HEK293 (cell line): ENCODE data around the gene FAM118B.

Source experiments
- CTCF ChIA-PET: fragments of 350-600 bp; formaldehyde crosslinking; extraction: SDS; loops from one replicate; lab custom pipeline; 2021; ENCODE audit warnings: antibody characterized with exemption; lab: Yijun Ruan, JAX
- POLR2A ChIA-PET: fragments of 300-600 bp; formaldehyde crosslinking; extraction: SDS; loops from one replicate; lab custom pipeline; 2020; ENCODE audit warnings: antibody characterized with exemption, inconsistent platforms; lab: Yijun Ruan, JAX
- H3K27ac ChIP-seq: fragments of 200-500 bp; sonication (Bioruptor generic); 2 replicates; pipeline ENCODE4 v1.5.1; 2014; ENCODE audit warnings: low read depth, low read length, control low read depth, inconsistent platforms; ENCODE audit errors: extremely low read depth
- H3K36me3 ChIP-seq, 2 experiments: fragments of 200-500 bp in 1 of 2; sonication (Bioruptor generic) in 1 of 2; 1 replicate in 1 of 2; 2 replicates in 1 of 2; pipeline ENCODE4 v1.5.1; 2014 to 2017; ENCODE audit warnings: inconsistent platforms in 2 of 2, low read length in 2 of 2; ENCODE audit not compliant: control insufficient read depth in 2 of 2, insufficient read depth in 1 of 2
- H3K4me1 ChIP-seq: fragments of 200-500 bp; sonication (Bioruptor generic); 2 replicates; pipeline ENCODE4 v1.5.1; 2014; ENCODE audit warnings: mild to moderate bottlenecking, low read length, inconsistent platforms; ENCODE audit not compliant: control insufficient read depth, insufficient read depth
- H3K4me3 ChIP-seq: 2 replicates; pipeline ENCODE4 v1.5.1; 2011; ENCODE audit warnings: low read depth, mild to moderate bottlenecking, control low read depth, low read length, moderate library complexity
- H3K9me3 ChIP-seq: fragments of 200-500 bp; sonication (Bioruptor generic); 2 replicates; pipeline ENCODE4 v1.5.1; 2014; ENCODE audit warnings: low read depth, low read length, inconsistent platforms; ENCODE audit not compliant: control insufficient read depth, insufficient read depth
- GLIS1 ChIP-seq: fragments of 450-650 bp; formaldehyde crosslinking; IDR thresholded peaks from 2 replicates; pipeline ENCODE4 v1.5.1; 2016; ENCODE audit warnings: missing biosample characterization, missing genetic modification characterization
- WT1 ChIP-seq: fragments of 450-650 bp; formaldehyde crosslinking; IDR thresholded peaks from 2 replicates; pipeline ENCODE4 v1.5.1; 2016; ENCODE audit warnings: missing biosample characterization, missing genetic modification characterization
- ZFP37 ChIP-seq: fragments of 450-650 bp; formaldehyde crosslinking; IDR thresholded peaks from 2 replicates; pipeline ENCODE4 v1.5.1; 2016; ENCODE audit warnings: missing biosample characterization, missing genetic modification characterization
- ZNF114 ChIP-seq: fragments of 450-650 bp; formaldehyde crosslinking; IDR thresholded peaks from 2 replicates; pipeline ENCODE4 v1.5.0; 2017; ENCODE audit warnings: missing biosample characterization, missing genetic modification characterization
- ZNF146 ChIP-seq: fragments of 450-650 bp; formaldehyde crosslinking; IDR thresholded peaks from 2 replicates; pipeline ENCODE4 v1.5.1; 2016; ENCODE audit warnings: missing biosample characterization, missing genetic modification characterization
- ZNF157 ChIP-seq: fragments of 450-650 bp; formaldehyde crosslinking; IDR thresholded peaks from 2 replicates; pipeline ENCODE4 v1.5.1; 2016; ENCODE audit warnings: missing biosample characterization, missing genetic modification characterization
- ZNF211 ChIP-seq: fragments of 450-650 bp; formaldehyde crosslinking; IDR thresholded peaks from 2 replicates; pipeline ENCODE4 v1.5.1; 2016; ENCODE audit warnings: low read depth, missing biosample characterization, missing genetic modification characterization
- ZNF248 ChIP-seq: fragments of 450-650 bp; formaldehyde crosslinking; IDR thresholded peaks from 2 replicates; pipeline ENCODE4 v1.5.1; 2017; ENCODE audit warnings: missing biosample characterization, missing genetic modification characterization
- ZNF341 ChIP-seq: fragments of 450-650 bp; formaldehyde crosslinking; IDR thresholded peaks from 2 replicates; pipeline ENCODE4; 2016; ENCODE audit warnings: low read depth, missing biosample characterization, missing genetic modification characterization
- ZNF350 ChIP-seq: fragments of 450-650 bp; formaldehyde crosslinking; IDR thresholded peaks from 2 replicates; pipeline ENCODE4 v1.5.0; 2017; ENCODE audit warnings: missing biosample characterization, mild to moderate bottlenecking, missing genetic modification characterization
- ZNF501 ChIP-seq: fragments of 450-650 bp; formaldehyde crosslinking; IDR thresholded peaks from 2 replicates; pipeline ENCODE4 v1.5.1; 2016; ENCODE audit warnings: missing biosample characterization, missing genetic modification characterization
- ZNF624 ChIP-seq: fragments of 450-650 bp; formaldehyde crosslinking; IDR thresholded peaks from 2 replicates; pipeline ENCODE4 v1.5.1; 2017; ENCODE audit warnings: missing biosample characterization, missing genetic modification characterization
- ZNF664 ChIP-seq: fragments of 450-650 bp; formaldehyde crosslinking; IDR thresholded peaks from 2 replicates; pipeline ENCODE4 v1.5.1; 2016; ENCODE audit warnings: missing biosample characterization, missing genetic modification characterization
- ZNF785 ChIP-seq: fragments of 450-650 bp; formaldehyde crosslinking; IDR thresholded peaks from 2 replicates; pipeline ENCODE4 v1.5.1; 2016; ENCODE audit warnings: missing biosample characterization, missing genetic modification characterization
- ZNF843 ChIP-seq: fragments of 450-650 bp; formaldehyde crosslinking; IDR thresholded peaks from 2 replicates; pipeline ENCODE4 v1.5.1; 2016; ENCODE audit warnings: missing biosample characterization, missing genetic modification characterization
- TF ChIP-seq, protein P1 (sequence below): fragments of 450-650 bp; formaldehyde crosslinking; IDR thresholded peaks from 2 replicates; pipeline ENCODE4 v1.5.1; 2017; ENCODE audit warnings: missing biosample characterization, missing genetic modification characterization
- TF ChIP-seq, protein P2 (sequence below): fragments of 450-650 bp; formaldehyde crosslinking; IDR thresholded peaks from 2 replicates; pipeline ENCODE4 v1.5.1; 2017; ENCODE audit warnings: missing biosample characterization, missing genetic modification characterization
- TF ChIP-seq, protein P3 (sequence below): fragments of 450-650 bp; formaldehyde crosslinking; IDR thresholded peaks from 2 replicates; pipeline ENCODE4 v1.5.1; 2016; ENCODE audit warnings: missing biosample characterization, missing genetic modification characterization
- TF ChIP-seq, protein P4 (sequence below): fragments of 450-650 bp; formaldehyde crosslinking; IDR thresholded peaks from 2 replicates; pipeline ENCODE4 v1.5.0; 2017; ENCODE audit warnings: missing biosample characterization, missing genetic modification characterization, borderline replicate concordance
- TF ChIP-seq, protein P5 (sequence below): fragments of 450-650 bp; formaldehyde crosslinking; IDR thresholded peaks from 2 replicates; pipeline ENCODE4 v1.5.1; 2016; ENCODE audit warnings: missing biosample characterization, missing genetic modification characterization

The FAM118B gene

DNA sequence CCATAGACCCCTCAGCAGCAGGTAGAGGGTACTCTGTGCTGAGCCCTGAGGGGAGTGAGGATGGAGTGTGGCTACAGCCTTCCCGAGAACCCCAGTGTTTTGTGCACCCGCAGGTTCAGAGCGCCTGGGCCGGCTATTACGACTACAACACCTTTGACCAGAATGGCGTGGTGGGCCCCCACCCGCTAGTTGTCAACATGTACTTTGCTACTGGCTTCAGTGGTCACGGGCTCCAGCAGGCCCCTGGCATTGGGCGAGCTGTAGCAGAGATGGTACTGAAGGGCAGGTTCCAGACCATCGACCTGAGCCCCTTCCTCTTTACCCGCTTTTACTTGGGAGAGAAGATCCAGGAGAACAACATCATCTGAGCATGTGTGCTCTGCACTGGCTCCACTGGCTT, 65.7 kb downstream of the FAM118B start:
- H3K36me3 ChIP-seq, result peaks cover 4 to 64% of the 10 kb centered on the region in 2 experiments; a peak in 2 of 3 replicates
- CTCF ChIA-PET, result interaction anchor here (0.6 kb wide), 1 partner anchor 305 kb away, joined by 3 read pairs; no protein-coding TSS in a partner anchor
- H3K4me3 ChIP-seq, result no peak overlapping the region
- no peaks in the 10 kb centered on the region for H3K9me3 ChIP-seq
- POLR2A ChIA-PET, result no interaction called here
- no peaks in the 10 kb centered on the region for H3K4me1 ChIP-seq
- TF ChIP-seq, protein P1, sequence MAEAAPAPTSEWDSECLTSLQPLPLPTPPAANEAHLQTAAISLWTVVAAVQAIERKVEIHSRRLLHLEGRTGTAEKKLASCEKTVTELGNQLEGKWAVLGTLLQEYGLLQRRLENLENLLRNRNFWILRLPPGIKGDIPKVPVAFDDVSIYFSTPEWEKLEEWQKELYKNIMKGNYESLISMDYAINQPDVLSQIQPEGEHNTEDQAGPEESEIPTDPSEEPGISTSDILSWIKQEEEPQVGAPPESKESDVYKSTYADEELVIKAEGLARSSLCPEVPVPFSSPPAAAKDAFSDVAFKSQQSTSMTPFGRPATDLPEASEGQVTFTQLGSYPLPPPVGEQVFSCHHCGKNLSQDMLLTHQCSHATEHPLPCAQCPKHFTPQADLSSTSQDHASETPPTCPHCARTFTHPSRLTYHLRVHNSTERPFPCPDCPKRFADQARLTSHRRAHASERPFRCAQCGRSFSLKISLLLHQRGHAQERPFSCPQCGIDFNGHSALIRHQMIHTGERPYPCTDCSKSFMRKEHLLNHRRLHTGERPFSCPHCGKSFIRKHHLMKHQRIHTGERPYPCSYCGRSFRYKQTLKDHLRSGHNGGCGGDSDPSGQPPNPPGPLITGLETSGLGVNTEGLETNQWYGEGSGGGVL (tag by site-specific recombination), result no peak
- TF ChIP-seq ZNF211 (tag by site-specific recombination) (no peak), ZFP37 (no peak), ZNF146 (tag by site-specific recombination) (no peak), ZNF114 (no peak), ZNF624 (no peak), ZNF350 (tag by site-specific recombination) (no peak), ZNF664 (no peak), ZNF501 (tag by site-specific recombination) (no peak), ZNF843 (tag by site-specific recombination) (no peak), ZNF157 (no peak), ZNF341 (no peak), GLIS1 (tag by site-specific recombination) (no peak)
- TF ChIP-seq, protein P2, sequence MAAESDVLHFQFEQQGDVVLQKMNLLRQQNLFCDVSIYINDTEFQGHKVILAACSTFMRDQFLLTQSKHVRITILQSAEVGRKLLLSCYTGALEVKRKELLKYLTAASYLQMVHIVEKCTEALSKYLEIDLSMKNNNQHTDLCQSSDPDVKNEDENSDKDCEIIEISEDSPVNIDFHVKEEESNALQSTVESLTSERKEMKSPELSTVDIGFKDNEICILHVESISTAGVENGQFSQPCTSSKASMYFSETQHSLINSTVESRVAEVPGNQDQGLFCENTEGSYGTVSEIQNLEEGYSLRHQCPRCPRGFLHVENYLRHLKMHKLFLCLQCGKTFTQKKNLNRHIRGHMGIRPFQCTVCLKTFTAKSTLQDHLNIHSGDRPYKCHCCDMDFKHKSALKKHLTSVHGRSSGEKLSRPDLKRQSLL (tag by site-specific recombination), result no peak
- TF ChIP-seq, protein P3, sequence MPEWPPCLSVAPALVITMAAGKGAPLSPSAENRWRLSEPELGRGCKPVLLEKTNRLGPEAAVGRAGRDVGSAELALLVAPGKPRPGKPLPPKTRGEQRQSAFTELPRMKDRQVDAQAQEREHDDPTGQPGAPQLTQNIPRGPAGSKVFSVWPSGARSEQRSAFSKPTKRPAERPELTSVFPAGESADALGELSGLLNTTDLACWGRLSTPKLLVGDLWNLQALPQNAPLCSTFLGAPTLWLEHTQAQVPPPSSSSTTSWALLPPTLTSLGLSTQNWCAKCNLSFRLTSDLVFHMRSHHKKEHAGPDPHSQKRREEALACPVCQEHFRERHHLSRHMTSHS (tag by site-specific recombination), result no peak
- TF ChIP-seq, protein P4, sequence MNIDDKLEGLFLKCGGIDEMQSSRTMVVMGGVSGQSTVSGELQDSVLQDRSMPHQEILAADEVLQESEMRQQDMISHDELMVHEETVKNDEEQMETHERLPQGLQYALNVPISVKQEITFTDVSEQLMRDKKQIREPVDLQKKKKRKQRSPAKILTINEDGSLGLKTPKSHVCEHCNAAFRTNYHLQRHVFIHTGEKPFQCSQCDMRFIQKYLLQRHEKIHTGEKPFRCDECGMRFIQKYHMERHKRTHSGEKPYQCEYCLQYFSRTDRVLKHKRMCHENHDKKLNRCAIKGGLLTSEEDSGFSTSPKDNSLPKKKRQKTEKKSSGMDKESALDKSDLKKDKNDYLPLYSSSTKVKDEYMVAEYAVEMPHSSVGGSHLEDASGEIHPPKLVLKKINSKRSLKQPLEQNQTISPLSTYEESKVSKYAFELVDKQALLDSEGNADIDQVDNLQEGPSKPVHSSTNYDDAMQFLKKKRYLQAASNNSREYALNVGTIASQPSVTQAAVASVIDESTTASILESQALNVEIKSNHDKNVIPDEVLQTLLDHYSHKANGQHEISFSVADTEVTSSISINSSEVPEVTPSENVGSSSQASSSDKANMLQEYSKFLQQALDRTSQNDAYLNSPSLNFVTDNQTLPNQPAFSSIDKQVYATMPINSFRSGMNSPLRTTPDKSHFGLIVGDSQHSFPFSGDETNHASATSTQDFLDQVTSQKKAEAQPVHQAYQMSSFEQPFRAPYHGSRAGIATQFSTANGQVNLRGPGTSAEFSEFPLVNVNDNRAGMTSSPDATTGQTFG (tag by site-specific recombination), result no peak
- TF ChIP-seq, protein P5, sequence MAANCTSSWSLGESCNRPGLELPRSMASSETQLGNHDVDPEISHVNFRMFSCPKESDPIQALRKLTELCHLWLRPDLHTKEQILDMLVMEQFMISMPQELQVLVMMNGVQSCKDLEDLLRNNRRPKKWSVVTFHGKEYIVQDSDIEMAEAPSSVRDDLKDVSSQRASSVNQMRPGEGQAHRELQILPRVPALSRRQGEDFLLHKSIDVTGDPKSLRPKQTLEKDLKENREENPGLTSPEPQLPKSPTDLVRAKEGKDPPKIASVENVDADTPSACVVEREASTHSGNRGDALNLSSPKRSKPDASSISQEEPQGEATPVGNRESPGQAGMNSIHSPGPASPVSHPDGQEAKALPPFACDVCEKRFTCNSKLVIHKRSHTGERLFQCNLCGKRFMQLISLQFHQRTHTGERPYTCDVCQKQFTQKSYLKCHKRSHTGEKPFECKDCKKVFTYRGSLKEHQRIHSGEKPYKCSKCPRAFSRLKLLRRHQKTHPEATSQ (tag by site-specific recombination), result no peak
- H3K27ac ChIP-seq, result no peak overlapping the region

DNA sequence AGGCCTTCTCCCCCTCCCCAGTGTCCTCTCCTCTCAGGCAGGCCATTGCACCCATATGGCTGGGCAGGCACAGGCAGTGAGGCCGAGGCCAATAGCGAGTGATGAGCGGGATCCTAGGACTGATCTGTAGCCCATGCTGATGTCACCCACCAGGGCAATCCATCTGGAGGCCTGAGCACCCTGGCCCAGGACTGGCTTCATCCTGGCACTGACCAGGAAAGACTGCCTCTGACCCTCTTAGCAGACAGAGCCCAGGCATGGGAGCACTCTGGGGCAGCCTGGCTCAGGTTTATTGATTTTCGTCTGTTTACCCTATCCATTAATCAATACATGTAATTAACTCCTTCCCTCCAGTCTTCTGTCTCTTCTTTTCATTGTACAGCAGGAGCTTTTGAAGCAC, 66.2 kb downstream of the FAM118B start:
- ChIA-PET CTCF (no interaction called here), POLR2A (interaction anchor here (1.6 kb wide), 1 partner anchor 9 kb away, joined by 4 read pairs; the partner anchor contains the start of genes FOXRED1 and SRPRA)
- Histone ChIP-seq H3K9me3 (no peaks in the 10 kb centered on the region), H3K36me3 (peaks cover 4 to 59% of the 10 kb centered on the region in 2 experiments; a peak in 2 of 3 replicates), H3K27ac (no peak overlapping the region), H3K4me3 (no peak overlapping the region), H3K4me1 (no peaks in the 10 kb centered on the region)
- TF ChIP-seq WT1 (tag by site-specific recombination) (no peak), ZNF785 (no peak), ZNF248 (tag by site-specific recombination) (no peak)
